GM12878 (cell line): ENCODE results near the gene EPHA4. TPM values are rescaled to one million over a fixed set of nuclear protein-coding genes. Genes with fewer than 3 reads are reported as not detected.

Source experiments
- ATAC-seq: fragments of 200-7000 bp; cut with Tn5 transposase; 3 replicates; pipeline ENCODE4 v1.9.1; 2020; ENCODE audit warnings: mild to moderate bottlenecking, moderate library complexity
- BruUV-seq: library from RNA; stranded (reverse); fragments of 400-500 nt; replicated peaks from 2 replicates; lab custom pipeline; 2021; lab: Mats Ljungman, UMichigan
- CTCF ChIA-PET: fragments of 300-600 bp; sonication (Branson Sonifier 250); formaldehyde crosslinking; extraction: SDS; loops from one replicate; lab custom pipeline; 2021; ENCODE audit warnings: inconsistent platforms; lab: Yijun Ruan, JAX
- POLR2A ChIA-PET: fragments of 350-600 bp; formaldehyde crosslinking; extraction: SDS; loops from one replicate; lab custom pipeline; 2021; ENCODE audit warnings: inconsistent platforms; lab: Charles Lee
- RAD21 ChIA-PET: fragments of 300-600 bp; sonication (Branson Sonifier 250); formaldehyde crosslinking; loops from one replicate; lab custom pipeline; 2023; ENCODE audit warnings: antibody characterized with exemption; ENCODE audit not compliant: unreplicated experiment; lab: Charles Lee
- SMC1A ChIA-PET: fragments of 300-600 bp; sonication (Branson Sonifier 250); formaldehyde crosslinking; loops from one replicate; lab custom pipeline; 2023; ENCODE audit not compliant: unreplicated experiment, uncharacterized antibody; lab: Charles Lee
- DNase-seq: peaks from one replicate; pipeline ENCODE4 v3.0.0-alpha.2; 2011; ENCODE audit warnings: low read depth, low spot score
- FAIRE-seq: peaks from 3 replicates; lab custom pipeline; 2011; peaks lifted over from hg19 to GRCh38; lab: Jason Lieb, UNC
- H2AFZ ChIP-seq: 2 replicates; pipeline ENCODE4 v1.6.0; 2011; ENCODE audit warnings: low read depth, low read length, control low read depth; ENCODE audit not compliant: control insufficient read depth
- H3K27ac ChIP-seq: 2 replicates; pipeline ENCODE4 v1.5.1; 2011; ENCODE audit warnings: control low read depth; ENCODE audit not compliant: control insufficient read depth, insufficient read depth
- H3K27me3 ChIP-seq, 2 experiments: replicated peaks in 1 of 2; 2 replicates each; pipeline versions ENCODE4 v1.6.0 to v1.6.1; 2011; ENCODE audit warnings: low read length in 1 of 2; ENCODE audit not compliant: control insufficient read depth in 2 of 2, insufficient read depth in 2 of 2
- H3K36me3 ChIP-seq, 2 experiments: 2 replicates each; pipeline ENCODE4 v1.5.1; 2011; ENCODE audit warnings: low read length in 1 of 2; ENCODE audit not compliant: control insufficient read depth in 2 of 2, insufficient read depth in 2 of 2
- H3K4me1 ChIP-seq: 2 replicates; pipeline ENCODE4 v1.6.1; 2011; ENCODE audit warnings: mild to moderate bottlenecking, low read length, moderate library complexity, mixed read lengths; ENCODE audit not compliant: control insufficient read depth, insufficient read depth
- H3K4me2 ChIP-seq: 2 replicates; pipeline ENCODE4 v1.6.0; 2011; ENCODE audit warnings: control low read depth; ENCODE audit not compliant: control insufficient read depth, insufficient read depth
- H3K4me3 ChIP-seq: fragments of 200-600 bp; sonication (generic); 2 replicates; pipeline ENCODE4 v1.5.1; 2016
- H3K79me2 ChIP-seq: 2 replicates; pipeline ENCODE4 v1.6.0; 2011; ENCODE audit warnings: low read length; ENCODE audit not compliant: control insufficient read depth, insufficient read depth
- H3K9ac ChIP-seq: 2 replicates; pipeline ENCODE4 v1.8.0; 2011; ENCODE audit warnings: low read length, control low read depth, mixed read lengths; ENCODE audit not compliant: control insufficient read depth, insufficient read depth
- H3K9me3 ChIP-seq: replicated peaks from 3 replicates; pipeline ENCODE4 v1.5.1; 2011; ENCODE audit warnings: mild to moderate bottlenecking, low read length; ENCODE audit not compliant: control insufficient read depth, insufficient read depth
- H4K20me1 ChIP-seq: 2 replicates; pipeline ENCODE4 v1.6.0; 2011; ENCODE audit not compliant: control insufficient read depth, insufficient read depth
- ASH2L ChIP-seq: fragments of 300-600, 200-600 bp; sonication (generic); IDR thresholded peaks from 2 replicates; pipeline ENCODE4 v1.6.1; 2017; ENCODE audit warnings: low read depth, mild to moderate bottlenecking, borderline replicate concordance
- E2F4 ChIP-seq: IDR thresholded peaks from 2 replicates; pipeline ENCODE4 v1.6.1; 2012; ENCODE audit warnings: low read depth, low read length, improper control_type of control experiment
- EGR1 ChIP-seq, 2 experiments: IDR thresholded peaks; 1 replicate in 1 of 2; 2 replicates in 1 of 2; pipeline ENCODE4 v1.6.1; 2011 to 2012; ENCODE audit warnings: low read depth in 2 of 2, low read length in 2 of 2, borderline replicate concordance in 1 of 2, mild to moderate bottlenecking in 1 of 2, moderate library complexity in 1 of 2
- ELK1 ChIP-seq: IDR thresholded peaks from 2 replicates; pipeline ENCODE4 v1.6.1; 2012; ENCODE audit warnings: low read depth, low read length, improper control_type of control experiment
- IKZF1 ChIP-seq: fragments of 450-650 bp; conservative IDR thresholded peaks from 2 replicates; pipeline ENCODE4 v1.6.1; 2017; ENCODE audit warnings: antibody characterized with exemption, mild to moderate bottlenecking
- LARP7 ChIP-seq: fragments of 450-650 bp; IDR thresholded peaks from 2 replicates; pipeline ENCODE4 v1.6.1; 2017; ENCODE audit warnings: mild to moderate bottlenecking
- NR2C1 ChIP-seq: fragments of 450-650 bp; IDR thresholded peaks from 2 replicates; pipeline ENCODE4 v1.6.1; 2017; ENCODE audit warnings: antibody characterized with exemption, mild to moderate bottlenecking, moderate library complexity
- PKNOX1 ChIP-seq: fragments of 450-650 bp; IDR thresholded peaks from 2 replicates; pipeline ENCODE4 v1.6.1; 2016; ENCODE audit warnings: mild to moderate bottlenecking
- POLR2AphosphoS5 ChIP-seq: IDR thresholded peaks from 2 replicates; pipeline ENCODE4 v1.6.1; 2011; ENCODE audit warnings: mild to moderate bottlenecking, low read length, inconsistent platforms
- RCOR1 ChIP-seq: conservative IDR thresholded peaks from 2 replicates; pipeline ENCODE4 v1.6.1; 2012; ENCODE audit warnings: low read depth, low read length, improper control_type of control experiment
- SMAD1 ChIP-seq: fragments of 450-650 bp; IDR thresholded peaks from 2 replicates; pipeline ENCODE4 v1.6.1; 2018; ENCODE audit warnings: mild to moderate bottlenecking, low read depth; ENCODE audit not compliant: partially characterized antibody
- TAF1 ChIP-seq: IDR thresholded peaks from 2 replicates; pipeline ENCODE4 v1.6.1; 2011; ENCODE audit warnings: mild to moderate bottlenecking, low read depth, low read length, borderline replicate concordance
- YBX1 ChIP-seq: fragments of 450-650 bp; IDR thresholded peaks from 2 replicates; pipeline ENCODE4 v1.6.1; 2016; ENCODE audit warnings: antibody characterized with exemption
- ZNF274 ChIP-seq: IDR thresholded peaks from one replicate; pipeline ENCODE4 v1.8.0; 2011; ENCODE audit not compliant: insufficient read length, insufficient read depth
- ZSCAN29 ChIP-seq: fragments of 450-650 bp; IDR thresholded peaks from 2 replicates; pipeline ENCODE4 v1.6.1; 2017; ENCODE audit warnings: mild to moderate bottlenecking, moderate library complexity
- WGBS: methylation state at CpG from one replicate; pipeline ENCODE4 v1.1.6; 2016; ENCODE audit warnings: low lambda C conversion rate; ENCODE audit not compliant: insufficient replicate concordance, insufficient coverage; ENCODE audit errors: missing lambda C conversion rate; 5-methylcytosine and 5-hydroxymethylcytosine counted together
- in situ Hi-C: fragments of 300-500 bp; cut with MboI; formaldehyde crosslinking; loops from 9 replicates; pipeline ENCODE4 v1.14.3; 2018; ENCODE audit warnings: mixed read lengths
- intact Hi-C: fragments of 100-400 bp; cut with micrococcal nuclease; formaldehyde crosslinking; loops from one replicate; pipeline ENCODE4 v1.14.2; 2022; ENCODE audit not compliant: unreplicated experiment
- polyA plus RNA-seq, 11 experiments: library from polyadenylated mRNA; depleted of rRNA in 4 of 11; unstranded in 6 of 11; stranded (reverse) in 5 of 11; fragments of >200 nt; fragmentation: Nextera tagmentation in 4 of 11; fragmentation: Illumina TruSeq in 1 of 11; extraction: Ambion mirVana in 4 of 11; extraction: Trizol in 1 of 11; gene quantifications; 1 replicate in 1 of 11; 2 replicates in 10 of 11; pipeline versions ENCODE4 v1.2.1 to v1.2.3, GENCODE V29; 2011 to 2016; ENCODE audit warnings: inconsistent platforms in 2 of 11, missing spikeins in 2 of 11, low read depth in 1 of 11
- total RNA-seq, 4 experiments: library from RNA; depleted of rRNA in 3 of 4; stranded (reverse); fragments of >200 nt in 3 of 4; fragmentation: Illumina TruSeq in 1 of 4; extraction: Trizol in 1 of 4; gene quantifications; 2 replicates each; pipeline versions ENCODE4 v1.2.1 to v1.2.3, GENCODE V29; 2013 to 2021
- TF ChIP-seq, protein P1 (sequence below): fragments of 450-650 bp; IDR thresholded peaks from 2 replicates; pipeline ENCODE4 v1.6.1; 2018; ENCODE audit warnings: borderline replicate concordance, mild to moderate bottlenecking; ENCODE audit not compliant: partially characterized antibody
- TF ChIP-seq, protein P2 (sequence below): IDR thresholded peaks from 2 replicates; pipeline ENCODE4 v1.6.1; 2011; ENCODE audit warnings: borderline replicate concordance, low read depth, mild to moderate bottlenecking, moderate library complexity, low read length; ENCODE audit not compliant: insufficient read depth, poor library complexity, severe bottlenecking

Gene EPHA4
- total and polyA plus RNA-seq, 10 of the 15 experiments (the other 5 are each of a cell fraction or from before 2014, with no cell fraction given): 0.06 to 1.5 (median 0.33) TPM; not detected in 1

GRCh38 chr2:221444106-221444505 is 128.0 kb downstream of the EPHA4 start (continued):
- TF ChIP-seq EGR1 (IDR thresholded peaks at IDR 0.05; ENCODE audit: borderline replicate concordance in 1 of 2, low read depth in 2 of 2, low read length in 2 of 2) (no peak), ASH2L (no peak), ELK1 (no peak), YBX1 (no peak), NR2C1 (no peak), ZNF274 (no peak), LARP7 (no peak), PKNOX1 (no peak), IKZF1 (no peak)

- Histone ChIP-seq H3K4me2 (no peak overlapping the region), H3K9ac (no peak overlapping the region), H3K36me3 (no peaks in the 10 kb centered on the region), H3K27me3 (no peaks in the 10 kb centered on the region), H3K27ac (no peak overlapping the region), H3K79me2 (no peaks in the 10 kb centered on the region), H3K9me3 (no peaks in the 10 kb centered on the region), H4K20me1 (no peaks in the 10 kb centered on the region), H3K4me1 (no peaks in the 10 kb centered on the region), H3K4me3 (no peak overlapping the region), H2AFZ (no peak overlapping the region)
- no TSS peak for BruUV-seq
- ChIA-PET CTCF (interaction anchor here (0.9 kb wide), 1 partner anchor 8 kb away, joined by 3 read pairs; no protein-coding TSS in a partner anchor), SMC1A (interaction anchor here (0.6 to 1.2 kb wide), 2 partner anchors 10 to 181 kb away, joined by 3 to 6 read pairs; no protein-coding TSS in a partner anchor), RAD21 (interaction anchor here (0.9 kb wide), 1 partner anchor 176 kb away, joined by 3 read pairs; no protein-coding TSS in a partner anchor), POLR2A (no interaction called here)
- FAIRE-seq (no peak), ATAC-seq (no peak), DNase-seq (no peak)
- 27% methylated on average over 1 of the region's 1 CpG for WGBS
- in situ Hi-C loops (no loop called here), intact Hi-C loops (no loop called here)
- TF ChIP-seq SMAD1 (no peak), POLR2AphosphoS5 (no peak), E2F4 (no peak), RCOR1 (no peak), TAF1 (no peak), ZSCAN29 (no peak)
- TF ChIP-seq, protein P1, sequence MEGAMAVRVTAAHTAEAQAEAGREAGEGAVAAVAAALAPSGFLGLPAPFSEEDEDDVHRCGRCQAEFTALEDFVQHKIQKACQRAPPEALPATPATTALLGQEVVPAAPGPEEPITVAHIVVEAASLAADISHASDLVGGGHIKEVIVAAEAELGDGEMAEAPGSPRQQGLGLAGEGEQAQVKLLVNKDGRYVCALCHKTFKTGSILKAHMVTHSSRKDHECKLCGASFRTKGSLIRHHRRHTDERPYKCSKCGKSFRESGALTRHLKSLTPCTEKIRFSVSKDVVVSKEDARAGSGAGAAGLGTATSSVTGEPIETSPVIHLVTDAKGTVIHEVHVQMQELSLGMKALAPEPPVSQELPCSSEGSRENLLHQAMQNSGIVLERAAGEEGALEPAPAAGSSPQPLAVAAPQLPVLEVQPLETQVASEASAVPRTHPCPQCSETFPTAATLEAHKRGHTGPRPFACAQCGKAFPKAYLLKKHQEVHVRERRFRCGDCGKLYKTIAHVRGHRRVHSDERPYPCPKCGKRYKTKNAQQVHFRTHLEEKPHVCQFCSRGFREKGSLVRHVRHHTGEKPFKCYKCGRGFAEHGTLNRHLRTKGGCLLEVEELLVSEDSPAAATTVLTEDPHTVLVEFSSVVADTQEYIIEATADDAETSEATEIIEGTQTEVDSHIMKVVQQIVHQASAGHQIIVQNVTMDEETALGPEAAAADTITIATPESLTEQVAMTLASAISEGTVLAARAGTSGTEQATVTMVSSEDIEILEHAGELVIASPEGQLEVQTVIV: no peak
- TF ChIP-seq, protein P2, sequence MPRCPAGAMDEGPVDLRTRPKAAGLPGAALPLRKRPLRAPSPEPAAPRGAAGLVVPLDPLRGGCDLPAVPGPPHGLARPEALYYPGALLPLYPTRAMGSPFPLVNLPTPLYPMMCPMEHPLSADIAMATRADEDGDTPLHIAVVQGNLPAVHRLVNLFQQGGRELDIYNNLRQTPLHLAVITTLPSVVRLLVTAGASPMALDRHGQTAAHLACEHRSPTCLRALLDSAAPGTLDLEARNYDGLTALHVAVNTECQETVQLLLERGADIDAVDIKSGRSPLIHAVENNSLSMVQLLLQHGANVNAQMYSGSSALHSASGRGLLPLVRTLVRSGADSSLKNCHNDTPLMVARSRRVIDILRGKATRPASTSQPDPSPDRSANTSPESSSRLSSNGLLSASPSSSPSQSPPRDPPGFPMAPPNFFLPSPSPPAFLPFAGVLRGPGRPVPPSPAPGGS: no peak
These were observed 128.5 kb downstream of the EPHA4 start for GRCh38 chr2:221443645-221444044.
